HCT116 (cell line): ENCODE data around the gene DPYD. TPM values are rescaled to one million over a fixed set of nuclear protein-coding genes. Genes with fewer than 3 reads are reported as not detected.

Experiments
- ATAC-seq: fragments of 200-7000 bp; cut with Tn5 transposase; 2 replicates; pipeline ENCODE4 v1.9.1; 2020; ENCODE audit warnings: mild to moderate bottlenecking, moderate library complexity
- BruUV-seq: library from RNA; stranded (reverse); fragments of 400-500 nt; replicated peaks from 2 replicates; lab custom pipeline; 2021; lab: Mats Ljungman, UMichigan
- CTCF ChIA-PET: fragments of 300-600 bp; sonication (Branson Sonifier 250); formaldehyde crosslinking; loops from one replicate; lab custom pipeline; 2021; ENCODE audit warnings: antibody characterized with exemption; lab: Charles Lee
- POLR2A ChIA-PET: fragments of 300-600, 350-600 bp; sonication (Branson Sonifier 250); formaldehyde crosslinking; loops from one replicate; lab custom pipeline; 2021; ENCODE audit warnings: antibody characterized with exemption; lab: Charles Lee
- RAD21 ChIA-PET, 2 experiments: fragments of 300-600 bp; sonication (Branson Sonifier 250); formaldehyde crosslinking; loops; one replicate each; lab custom pipeline; 2023; ENCODE audit warnings: low total read pairs in 2 of 2; ENCODE audit not compliant: uncharacterized antibody in 2 of 2, unreplicated experiment in 2 of 2, low non-redundant PET in 1 of 2; lab: Charles Lee
- DNase-seq: peaks from one replicate; pipeline ENCODE4 v3.0.0-alpha.2; 2010; ENCODE audit warnings: low read depth, low spot score
- H2AFZ ChIP-seq: fragments of 200-600 bp; shearing (Covaris generic), sonication (generic); 2 replicates; pipeline ENCODE4 v1.6.1; 2017; ENCODE audit warnings: low read depth, mixed run types, mixed read lengths, antibody characterized with exemption, low read length; ENCODE audit not compliant: poor library complexity, severe bottlenecking
- H3K27ac ChIP-seq: 2 replicates; pipeline ENCODE4 v1.5.1; 2012; ENCODE audit warnings: low read depth, low read length
- H3K27me3 ChIP-seq: fragments of 200-600 bp; sonication (generic); 2 replicates; pipeline ENCODE4 v1.6.1; 2016; ENCODE audit warnings: mixed run types, low read length, mixed read lengths; ENCODE audit not compliant: insufficient read depth
- H3K36me3 ChIP-seq, 2 experiments: fragments of 200-500 bp in 1 of 2; fragments of 200-600 bp in 1 of 2; sonication (Bioruptor generic) in 1 of 2; sonication (generic) in 1 of 2; 2 replicates each; pipeline versions ENCODE4 v1.5.1 to v1.6.1; 2014 to 2016; ENCODE audit warnings: low read length in 2 of 2, inconsistent platforms in 1 of 2, mixed read lengths in 1 of 2, mixed run types in 1 of 2; ENCODE audit not compliant: insufficient read depth in 2 of 2, control insufficient read depth in 1 of 2
- H3K4me1 ChIP-seq, 2 experiments: fragments of 200-600 bp in 1 of 2; sonication (generic) in 1 of 2; 2 replicates each; pipeline versions ENCODE4 v1.5.1 to v1.6.1; 2012 to 2017; ENCODE audit warnings: low read length in 2 of 2, inconsistent platforms in 1 of 2, mild to moderate bottlenecking in 1 of 2, mixed read lengths in 1 of 2, mixed run types in 1 of 2, moderate library complexity in 1 of 2; ENCODE audit not compliant: insufficient read depth in 2 of 2, control insufficient read depth in 1 of 2
- H3K4me2 ChIP-seq: fragments of 200-600 bp; sonication (generic); 2 replicates; pipeline ENCODE4 v1.6.1; 2017; ENCODE audit warnings: mixed run types, low read length, mixed read lengths
- H3K4me3 ChIP-seq, 2 experiments: fragments of 200-600 bp in 1 of 2; sonication (generic) in 1 of 2; replicated peaks in 1 of 2; 2 replicates each; pipeline ENCODE4 v1.5.1; 2011 to 2016; ENCODE audit warnings: low read length in 2 of 2, control low read depth in 1 of 2, low read depth in 1 of 2, mild to moderate bottlenecking in 1 of 2, mixed read lengths in 1 of 2, mixed run types in 1 of 2
- H3K79me2 ChIP-seq: fragments of 200-600 bp; sonication (generic); 2 replicates; pipeline ENCODE4 v1.6.1; 2017; ENCODE audit warnings: mild to moderate bottlenecking, mixed run types, low read length, moderate library complexity, mixed read lengths; ENCODE audit not compliant: insufficient read depth
- H3K9ac ChIP-seq: fragments of 200-600 bp; sonication (generic); 2 replicates; pipeline ENCODE4 v1.6.1; 2016; ENCODE audit warnings: low read length, mixed read lengths
- H3K9me2 ChIP-seq: fragments of 200-600 bp; sonication (generic), shearing (Covaris generic); 2 replicates; pipeline ENCODE4 v1.6.1; 2017; ENCODE audit warnings: mixed run types, mild to moderate bottlenecking, moderate library complexity; ENCODE audit not compliant: insufficient read depth
- H3K9me3 ChIP-seq, 2 experiments: fragments of 200-500 bp in 1 of 2; fragments of 200-600 bp in 1 of 2; sonication (Bioruptor generic) in 1 of 2; sonication (generic) in 1 of 2; 2 replicates each; pipeline ENCODE4 v1.6.1; 2014 to 2017; ENCODE audit warnings: low read length in 2 of 2, mixed read lengths in 2 of 2, inconsistent platforms in 1 of 2, low read depth in 1 of 2, mild to moderate bottlenecking in 1 of 2, mixed run types in 1 of 2, moderate library complexity in 1 of 2; ENCODE audit not compliant: control insufficient read depth in 1 of 2, insufficient read depth in 1 of 2
- H4K20me1 ChIP-seq: fragments of 200-600 bp; sonication (generic), shearing (Covaris generic); 2 replicates; pipeline ENCODE4 v1.6.1; 2017; ENCODE audit warnings: mixed run types, mild to moderate bottlenecking, moderate library complexity; ENCODE audit not compliant: insufficient read depth
- CEBPB ChIP-seq: IDR thresholded peaks from 2 replicates; pipeline ENCODE4 v1.6.1; 2012; ENCODE audit warnings: low read depth
- EGR1 ChIP-seq: IDR thresholded peaks from 2 replicates; pipeline ENCODE4 v1.6.1; 2012; ENCODE audit warnings: low read depth
- ELF1 ChIP-seq: IDR thresholded peaks from 2 replicates; pipeline ENCODE4 v1.6.1; 2012; ENCODE audit warnings: low read depth, borderline replicate concordance
- EZH2phosphoT487 ChIP-seq: fragments of 200-600 bp; IDR thresholded peaks from 2 replicates; pipeline ENCODE4 v1.6.1; 2018; ENCODE audit warnings: antibody characterized with exemption, borderline replicate concordance
- FOSL1 ChIP-seq: IDR thresholded peaks from 2 replicates; pipeline ENCODE4 v1.6.1; 2012; ENCODE audit warnings: low read depth
- JUND ChIP-seq: IDR thresholded peaks from 2 replicates; pipeline ENCODE4 v1.6.1; 2012
- POLR2AphosphoS5 ChIP-seq: IDR thresholded peaks from 2 replicates; pipeline ENCODE4 v1.6.1; 2011; ENCODE audit warnings: mild to moderate bottlenecking, low read depth, low read length, moderate library complexity
- SP1 ChIP-seq: IDR thresholded peaks from 2 replicates; pipeline ENCODE4 v1.6.1; 2012; ENCODE audit warnings: low read depth
- TCF7L2 ChIP-seq: IDR thresholded peaks from 2 replicates; pipeline ENCODE4 v1.7.0; 2011; ENCODE audit warnings: borderline replicate concordance, inconsistent platforms; ENCODE audit not compliant: insufficient read depth, insufficient read length; ENCODE audit errors: extremely low read depth
- YY1 ChIP-seq: IDR thresholded peaks from 2 replicates; pipeline ENCODE4 v1.6.1; 2011; ENCODE audit warnings: low read length, low read depth, moderate library complexity, mild to moderate bottlenecking; ENCODE audit not compliant: insufficient replicate concordance; ENCODE audit errors: extremely low read depth
- ZFX ChIP-seq: fragments of 450-650 bp; IDR thresholded peaks from 2 replicates; pipeline ENCODE4 v1.6.1; 2017
- intact Hi-C: fragments of 100-400 bp; cut with micrococcal nuclease; formaldehyde crosslinking; loops from 2 replicates; pipeline ENCODE4 v1.10.0; 2022
- total RNA-seq: library from RNA; stranded (reverse); gene quantifications from one replicate; pipeline ENCODE4 v1.2.1, GENCODE V29; 2021; ENCODE audit not compliant: unreplicated experiment
- TF ChIP-seq, protein P1 (sequence below), 3 experiments: fragments of 200-600 bp in 1 of 3; sonication (generic) in 1 of 3; IDR thresholded peaks in 2 of 3; conservative IDR thresholded peaks in 1 of 3; 2 replicates each; pipeline ENCODE4 v1.5.1; 2012 to 2017; ENCODE audit warnings: low read depth in 2 of 3, low read length in 2 of 3, antibody characterized with exemption in 1 of 3, borderline replicate concordance in 1 of 3, control low read depth in 1 of 3, mild to moderate bottlenecking in 1 of 3, mixed read lengths in 1 of 3, mixed run types in 1 of 3, moderate library complexity in 1 of 3; ENCODE audit not compliant: insufficient read depth in 1 of 3
- TF ChIP-seq, protein P2 (sequence below): IDR thresholded peaks from 2 replicates; pipeline ENCODE4 v1.6.1; 2011; ENCODE audit warnings: mild to moderate bottlenecking, low read length, moderate library complexity; ENCODE audit not compliant: insufficient replicate concordance; ENCODE audit errors: extremely low read depth
- TF ChIP-seq, protein P3 (sequence below): IDR thresholded peaks from 2 replicates; pipeline ENCODE4 v1.6.1; 2012

DPYD gene
- total RNA-seq, 1 experiment from 2014 or later, result 1.7 TPM

DNA sequence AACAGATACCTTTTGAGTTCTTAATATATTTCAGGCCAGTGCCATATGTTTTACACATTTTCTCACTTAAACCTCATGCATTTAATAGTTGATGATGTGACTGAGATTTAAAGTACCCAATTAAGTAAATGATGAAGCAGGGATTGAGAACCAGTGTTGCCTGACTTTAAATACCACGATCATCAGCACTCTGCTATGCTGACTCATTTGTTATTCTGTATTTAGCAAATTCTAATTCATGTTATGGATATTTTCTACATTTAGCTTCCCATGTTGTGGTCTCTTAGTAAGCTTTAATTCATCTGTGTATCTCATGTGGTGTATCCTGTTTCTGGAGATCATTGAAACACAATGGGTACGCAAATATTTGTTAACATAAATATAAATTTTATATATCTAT, 836.3 kb downstream of the DPYD start:
- Histone ChIP-seq H3K36me3 (no peaks in the 10 kb centered on the region), H3K27me3 (no peaks in the 10 kb centered on the region), H3K4me2 (no peak overlapping the region), H2AFZ (no peak overlapping the region), H3K4me1 (no peaks in the 10 kb centered on the region), H4K20me1 (no peaks in the 10 kb centered on the region), H3K9ac (no peak overlapping the region), H3K79me2 (no peaks in the 10 kb centered on the region), H3K9me2 (no peaks in the 10 kb centered on the region), H3K27ac (no peak overlapping the region), H3K4me3 (no peak overlapping the region), H3K9me3 (no peaks in the 10 kb centered on the region)
- ChIA-PET RAD21 (no interaction called here), CTCF (no interaction called here), POLR2A (no interaction called here)
- BruUV-seq, result no TSS peak
- intact Hi-C loops, result no loop called here
- ATAC-seq (no peak), DNase-seq (no peak)
- no peak for TF ChIP-seq JUND
- TF ChIP-seq, protein P1, sequence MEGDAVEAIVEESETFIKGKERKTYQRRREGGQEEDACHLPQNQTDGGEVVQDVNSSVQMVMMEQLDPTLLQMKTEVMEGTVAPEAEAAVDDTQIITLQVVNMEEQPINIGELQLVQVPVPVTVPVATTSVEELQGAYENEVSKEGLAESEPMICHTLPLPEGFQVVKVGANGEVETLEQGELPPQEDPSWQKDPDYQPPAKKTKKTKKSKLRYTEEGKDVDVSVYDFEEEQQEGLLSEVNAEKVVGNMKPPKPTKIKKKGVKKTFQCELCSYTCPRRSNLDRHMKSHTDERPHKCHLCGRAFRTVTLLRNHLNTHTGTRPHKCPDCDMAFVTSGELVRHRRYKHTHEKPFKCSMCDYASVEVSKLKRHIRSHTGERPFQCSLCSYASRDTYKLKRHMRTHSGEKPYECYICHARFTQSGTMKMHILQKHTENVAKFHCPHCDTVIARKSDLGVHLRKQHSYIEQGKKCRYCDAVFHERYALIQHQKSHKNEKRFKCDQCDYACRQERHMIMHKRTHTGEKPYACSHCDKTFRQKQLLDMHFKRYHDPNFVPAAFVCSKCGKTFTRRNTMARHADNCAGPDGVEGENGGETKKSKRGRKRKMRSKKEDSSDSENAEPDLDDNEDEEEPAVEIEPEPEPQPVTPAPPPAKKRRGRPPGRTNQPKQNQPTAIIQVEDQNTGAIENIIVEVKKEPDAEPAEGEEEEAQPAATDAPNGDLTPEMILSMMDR (IDR thresholded peaks at IDR 0.05 in 2 of 3, conservative IDR thresholded peaks at IDR 0.05 in 1 of 3; ENCODE audit: borderline replicate concordance in 1 of 3, insufficient read depth in 1 of 3, low read depth in 2 of 3, low read length in 2 of 3), result no peak

DNA sequence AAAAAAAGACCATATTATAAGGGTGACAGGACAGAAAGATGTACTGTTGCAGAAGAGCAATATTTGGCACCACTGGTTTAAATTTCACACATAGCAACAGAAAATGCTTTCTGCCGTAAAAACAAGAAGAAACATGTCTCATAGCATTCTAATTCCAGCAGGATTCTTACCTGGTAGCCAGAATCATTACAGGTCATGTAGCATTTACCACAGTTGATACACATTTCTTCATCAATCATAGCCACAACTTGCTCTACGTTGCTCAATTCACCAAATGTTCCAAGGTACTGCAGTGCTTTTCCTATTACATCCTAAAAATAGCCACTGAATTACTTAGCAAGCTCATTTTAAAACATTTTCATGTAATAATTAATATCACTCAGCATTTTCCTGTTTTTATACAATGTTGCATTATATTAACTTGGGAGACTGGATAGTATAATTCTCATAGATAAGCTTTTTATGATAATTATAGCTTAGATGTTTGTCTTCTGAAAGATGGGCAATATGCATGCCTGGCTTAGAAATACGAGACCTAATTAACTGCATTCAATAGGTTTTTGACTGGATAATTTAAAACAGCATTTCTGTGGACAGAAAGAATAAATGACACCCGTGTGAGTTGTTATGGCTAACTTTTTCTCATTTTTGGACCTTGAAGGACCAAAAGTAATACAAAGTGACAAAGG, 838.5 kb downstream of the DPYD start:
- no peaks in the 10 kb centered on the region for H3K9me3 ChIP-seq
- ATAC-seq, result no peak

More for the DNA sequence above, 838.5 kb downstream of the DPYD start:
- H3K4me1 ChIP-seq, result no peaks in the 10 kb centered on the region
- no peaks in the 10 kb centered on the region for H3K79me2 ChIP-seq
- H3K9ac ChIP-seq, result no peak overlapping the region
- BruUV-seq, result no TSS peak
- no peaks in the 10 kb centered on the region for H3K9me2 ChIP-seq
- intact Hi-C loops, result no loop called here
- RAD21 ChIA-PET, result no interaction called here
- no peaks in the 10 kb centered on the region for H3K27me3 ChIP-seq
- DNase-seq, result no peak
- H4K20me1 ChIP-seq, result no peaks in the 10 kb centered on the region
- H3K27ac ChIP-seq, result no peak overlapping the region
- TF ChIP-seq SP1 (no peak), JUND (no peak), ZFX (no peak), EZH2phosphoT487 (no peak), EGR1 (no peak), CEBPB (no peak), YY1 (no peak), POLR2AphosphoS5 (no peak), FOSL1 (no peak), TCF7L2 (no peak), ELF1 (no peak)
- TF ChIP-seq, protein P2, sequence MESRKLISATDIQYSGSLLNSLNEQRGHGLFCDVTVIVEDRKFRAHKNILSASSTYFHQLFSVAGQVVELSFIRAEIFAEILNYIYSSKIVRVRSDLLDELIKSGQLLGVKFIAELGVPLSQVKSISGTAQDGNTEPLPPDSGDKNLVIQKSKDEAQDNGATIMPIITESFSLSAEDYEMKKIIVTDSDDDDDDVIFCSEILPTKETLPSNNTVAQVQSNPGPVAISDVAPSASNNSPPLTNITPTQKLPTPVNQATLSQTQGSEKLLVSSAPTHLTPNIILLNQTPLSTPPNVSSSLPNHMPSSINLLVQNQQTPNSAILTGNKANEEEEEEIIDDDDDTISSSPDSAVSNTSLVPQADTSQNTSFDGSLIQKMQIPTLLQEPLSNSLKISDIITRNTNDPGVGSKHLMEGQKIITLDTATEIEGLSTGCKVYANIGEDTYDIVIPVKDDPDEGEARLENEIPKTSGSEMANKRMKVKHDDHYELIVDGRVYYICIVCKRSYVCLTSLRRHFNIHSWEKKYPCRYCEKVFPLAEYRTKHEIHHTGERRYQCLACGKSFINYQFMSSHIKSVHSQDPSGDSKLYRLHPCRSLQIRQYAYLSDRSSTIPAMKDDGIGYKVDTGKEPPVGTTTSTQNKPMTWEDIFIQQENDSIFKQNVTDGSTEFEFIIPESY, result no peak
- TF ChIP-seq, protein P3, sequence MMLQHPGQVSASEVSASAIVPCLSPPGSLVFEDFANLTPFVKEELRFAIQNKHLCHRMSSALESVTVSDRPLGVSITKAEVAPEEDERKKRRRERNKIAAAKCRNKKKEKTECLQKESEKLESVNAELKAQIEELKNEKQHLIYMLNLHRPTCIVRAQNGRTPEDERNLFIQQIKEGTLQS, result no peak
- H3K4me2 ChIP-seq, result no peak overlapping the region
- CTCF ChIA-PET, result no interaction called here
- no peak overlapping the region for H3K4me3 ChIP-seq
- POLR2A ChIA-PET, result no interaction called here
- no peaks in the 10 kb centered on the region for H3K36me3 ChIP-seq
- no peak overlapping the region for H2AFZ ChIP-seq
